GM19397 (cell line): Measurements from ENCODE around the gene PRSS56.

Experiments used
- ATAC-seq: cut with Tn5 transposase; IDR thresholded peaks from one replicate; pipeline ENCODE4 v1.9.1; 2021; ENCODE audit warnings: mild to moderate bottlenecking, moderate library complexity; ENCODE audit not compliant: unreplicated experiment

PRSS56 gene

GRCh38 chr2:232540441-232541041, 20.4 kb downstream of the PRSS56 start:
- no peak for ATAC-seq

GRCh38 chr2:232541195-232541960, 21.2 kb downstream of the PRSS56 start:
- ATAC-seq, result no peak

GRCh38 chr2:232541961-232542714, 21.9 kb downstream of the PRSS56 start:
- no peak for ATAC-seq

- ATAC-seq, result no peak
Observed at GRCh38 chr2:232542715-232543467, 22.7 kb downstream of the PRSS56 start.

- no peak for ATAC-seq
Observed at GRCh38 chr2:232543491-232543890, 23.3 kb downstream of the PRSS56 start.

- no peak for ATAC-seq
Observed at GRCh38 chr2:232543928-232544631, 23.9 kb downstream of the PRSS56 start.

- no peak for ATAC-seq
Observed at GRCh38 chr2:232544674-232545073, 24.5 kb downstream of the PRSS56 start.

GRCh38 chr2:232545511-232546375, 25.6 kb downstream of the PRSS56 start:
- ATAC-seq, result no peak

- ATAC-seq, result no peak
Observed at GRCh38 chr2:232547991-232548390, 27.8 kb downstream of the PRSS56 start.

GRCh38 chr2:232549655-232550353, 29.6 kb downstream of the PRSS56 start:
- ATAC-seq, result no peak

GRCh38 chr2:232550354-232551249, 30.4 kb downstream of the PRSS56 start, which contains the start of the genes EIF4E2 and TIGD1:
TSS of gene EIF4E2 (plus strand) at chr2:232550689. CDS start at chr2:232550725, 36 bp downstream.
TSS of gene TIGD1 (minus strand) at chr2:232550557. CDS start at chr2:232549882, 675 bp downstream.
- peak; percentile 93 for ATAC-seq

- no peak for ATAC-seq
Observed at GRCh38 chr2:232551250-232551638, 31.1 kb downstream of the PRSS56 start.

- no peak for ATAC-seq
Observed at GRCh38 chr2:232551776-232552175, 31.6 kb downstream of the PRSS56 start.

GRCh38 chr2:232556426-232556825, 36.2 kb downstream of the PRSS56 start:
- no peak for ATAC-seq

- ATAC-seq, result no peak
Observed at GRCh38 chr2:232562515-232563151, 42.4 kb downstream of the PRSS56 start.

GRCh38 chr2:232563580-232563979, 43.4 kb downstream of the PRSS56 start:
- no peak for ATAC-seq

- ATAC-seq, result no peak
Observed at GRCh38 chr2:232567721-232568120, 47.5 kb downstream of the PRSS56 start.
